ENCODE measurements around the gene ARID3A. TPM values are rescaled to one million over a fixed set of nuclear protein-coding genes. Genes with fewer than 3 reads are reported as not detected.

Gene ARID3A
- total RNA-seq, 1 donor from 2014 or later: 2.6 TPM

- no peaks in the 10 kb centered on the region for H3K36me3 ChIP-seq (ENCODE audit: control insufficient read depth in 3 of 3, insufficient read depth in 3 of 3, low read length in 3 of 3)
- H3K4me3 ChIP-seq (ENCODE audit: low read length in 3 of 3): no peak overlapping the region
- H3K4me1 ChIP-seq (ENCODE audit: control insufficient read depth in 3 of 3, insufficient read depth in 3 of 3, low read length in 3 of 3): peaks cover 0 to 6% (median 0%) of the 10 kb centered on the region in 3 donors
- no peaks in the 10 kb centered on the region for H3K9me3 ChIP-seq (ENCODE audit: control insufficient read depth in 3 of 3, low read length in 3 of 3)
- H3K9ac ChIP-seq (ENCODE audit: low read depth in 1 of 3, low read length in 3 of 3): no peak overlapping the region
- H3K27ac ChIP-seq (ENCODE audit: low read depth, low read length): no peak overlapping the region
- peaks cover 45 to 64% (median 61%) of the 10 kb centered on the region in 3 donors for H3K27me3 ChIP-seq (ENCODE audit: control insufficient read depth in 3 of 3, insufficient read depth in 3 of 3, low read length in 3 of 3)
Measured at GRCh38 chr19:1001538-1002166, 75.8 kb downstream of the ARID3A start.

GRCh38 chr19:1002600-1002999, 76.8 kb downstream of the ARID3A start:
- no peaks in the 10 kb centered on the region for H3K9me3 ChIP-seq (ENCODE audit: control insufficient read depth in 3 of 3, low read length in 3 of 3)
- no peak overlapping the region for H3K27ac ChIP-seq (ENCODE audit: low read depth, low read length)
- no peak overlapping the region for H3K4me3 ChIP-seq (ENCODE audit: low read length in 3 of 3)
- H3K4me1 ChIP-seq (ENCODE audit: control insufficient read depth in 3 of 3, insufficient read depth in 3 of 3, low read length in 3 of 3): peaks cover 0 to 6% (median 0%) of the 10 kb centered on the region in 3 donors
- H3K9ac ChIP-seq (ENCODE audit: low read depth in 1 of 3, low read length in 3 of 3): no peak overlapping the region
- H3K36me3 ChIP-seq (ENCODE audit: control insufficient read depth in 3 of 3, insufficient read depth in 3 of 3, low read length in 3 of 3): no peaks in the 10 kb centered on the region
- H3K27me3 ChIP-seq (ENCODE audit: control insufficient read depth in 3 of 3, insufficient read depth in 3 of 3, low read length in 3 of 3): peaks cover 38 to 56% (median 54%) of the 10 kb centered on the region in 3 donors

GRCh38 chr19:1003283-1003682, 77.4 kb downstream of the ARID3A start:
- Histone ChIP-seq H3K9ac (ENCODE audit: low read depth in 1 of 3, low read length in 3 of 3) (no peak overlapping the region), H3K4me1 (ENCODE audit: control insufficient read depth in 3 of 3, insufficient read depth in 3 of 3, low read length in 3 of 3) (peaks cover 0 to 6% (median 0%) of the 10 kb centered on the region in 3 donors), H3K27ac (ENCODE audit: low read depth, low read length) (no peak overlapping the region), H3K4me3 (ENCODE audit: low read length in 3 of 3) (no peak overlapping the region), H3K36me3 (ENCODE audit: control insufficient read depth in 3 of 3, insufficient read depth in 3 of 3, low read length in 3 of 3) (no peaks in the 10 kb centered on the region), H3K27me3 (ENCODE audit: control insufficient read depth in 3 of 3, insufficient read depth in 3 of 3, low read length in 3 of 3) (peaks cover 32 to 49% (median 47%) of the 10 kb centered on the region in 3 donors), H3K9me3 (ENCODE audit: control insufficient read depth in 3 of 3, low read length in 3 of 3) (no peaks in the 10 kb centered on the region)

- no peak overlapping the region for H3K9ac ChIP-seq (ENCODE audit: low read depth in 1 of 3, low read length in 3 of 3)
- peaks cover 0 to 2% (median 0%) of the 10 kb centered on the region in 3 donors for H3K36me3 ChIP-seq (ENCODE audit: control insufficient read depth in 3 of 3, insufficient read depth in 3 of 3, low read length in 3 of 3)
- no peak overlapping the region for H3K4me3 ChIP-seq (ENCODE audit: low read length in 3 of 3)
- H3K27ac ChIP-seq (ENCODE audit: low read depth, low read length): no peak overlapping the region
- peaks cover 23 to 39% (median 38%) of the 10 kb centered on the region in 3 donors for H3K27me3 ChIP-seq (ENCODE audit: control insufficient read depth in 3 of 3, insufficient read depth in 3 of 3, low read length in 3 of 3)
- H3K4me1 ChIP-seq (ENCODE audit: control insufficient read depth in 3 of 3, insufficient read depth in 3 of 3, low read length in 3 of 3): peaks cover 0 to 6% (median 0%) of the 10 kb centered on the region in 3 donors
- H3K9me3 ChIP-seq (ENCODE audit: control insufficient read depth in 3 of 3, low read length in 3 of 3): no peaks in the 10 kb centered on the region
Measured at GRCh38 chr19:1004204-1004802, 78.5 kb downstream of the ARID3A start.

GRCh38 chr19:1004803-1005664, 79.2 kb downstream of the ARID3A start:
- H3K27ac ChIP-seq (ENCODE audit: low read depth, low read length): no peak overlapping the region
- peaks cover 0 to 6% (median 0%) of the 10 kb centered on the region in 3 donors for H3K4me1 ChIP-seq (ENCODE audit: control insufficient read depth in 3 of 3, insufficient read depth in 3 of 3, low read length in 3 of 3)
- peaks cover 0 to 7% (median 3%) of the 10 kb centered on the region in 3 donors for H3K36me3 ChIP-seq (ENCODE audit: control insufficient read depth in 3 of 3, insufficient read depth in 3 of 3, low read length in 3 of 3)
- no peak overlapping the region for H3K4me3 ChIP-seq (ENCODE audit: low read length in 3 of 3)
- peaks cover 20 to 36% (median 35%) of the 10 kb centered on the region in 3 donors for H3K27me3 ChIP-seq (ENCODE audit: control insufficient read depth in 3 of 3, insufficient read depth in 3 of 3, low read length in 3 of 3)
- no peaks in the 10 kb centered on the region for H3K9me3 ChIP-seq (ENCODE audit: control insufficient read depth in 3 of 3, low read length in 3 of 3)
- no peak overlapping the region for H3K9ac ChIP-seq (ENCODE audit: low read depth in 1 of 3, low read length in 3 of 3)

GRCh38 chr19:1006711-1007398, 81.0 kb downstream of the ARID3A start:
- Histone ChIP-seq H3K9ac (ENCODE audit: low read depth in 1 of 3, low read length in 3 of 3) (no peak overlapping the region), H3K4me1 (ENCODE audit: control insufficient read depth in 3 of 3, insufficient read depth in 3 of 3, low read length in 3 of 3) (no peaks in the 10 kb centered on the region), H3K4me3 (ENCODE audit: low read length in 3 of 3) (no peak overlapping the region), H3K9me3 (ENCODE audit: control insufficient read depth in 3 of 3, low read length in 3 of 3) (no peaks in the 10 kb centered on the region), H3K27ac (ENCODE audit: low read depth, low read length) (no peak overlapping the region), H3K36me3 (ENCODE audit: control insufficient read depth in 3 of 3, insufficient read depth in 3 of 3, low read length in 3 of 3) (peaks cover 3 to 19% (median 9%) of the 10 kb centered on the region in 3 donors), H3K27me3 (ENCODE audit: control insufficient read depth in 3 of 3, insufficient read depth in 3 of 3, low read length in 3 of 3) (peaks cover 14 to 23% (median 18%) of the 10 kb centered on the region in 3 donors)

GRCh38 chr19:1007399-1008251, 81.8 kb downstream of the ARID3A start:
- Histone ChIP-seq H3K4me1 (ENCODE audit: control insufficient read depth in 3 of 3, insufficient read depth in 3 of 3, low read length in 3 of 3) (no peaks in the 10 kb centered on the region), H3K4me3 (ENCODE audit: low read length in 3 of 3) (no peak overlapping the region), H3K36me3 (ENCODE audit: control insufficient read depth in 3 of 3, insufficient read depth in 3 of 3, low read length in 3 of 3) (peaks cover 3 to 22% (median 9%) of the 10 kb centered on the region in 3 donors), H3K9me3 (ENCODE audit: control insufficient read depth in 3 of 3, low read length in 3 of 3) (no peaks in the 10 kb centered on the region), H3K27ac (ENCODE audit: low read depth, low read length) (no peak overlapping the region), H3K9ac (ENCODE audit: low read depth in 1 of 3, low read length in 3 of 3) (no peak overlapping the region), H3K27me3 (ENCODE audit: control insufficient read depth in 3 of 3, insufficient read depth in 3 of 3, low read length in 3 of 3) (peaks cover 10 to 19% (median 14%) of the 10 kb centered on the region in 3 donors)

- Histone ChIP-seq H3K36me3 (ENCODE audit: control insufficient read depth in 3 of 3, insufficient read depth in 3 of 3, low read length in 3 of 3) (peaks cover 10 to 28% (median 15%) of the 10 kb centered on the region in 3 donors), H3K27ac (ENCODE audit: low read depth, low read length) (no peak overlapping the region), H3K4me3 (ENCODE audit: low read length in 3 of 3) (no peak overlapping the region)
Measured at GRCh38 chr19:1008268-1009040, 82.6 kb downstream of the ARID3A start.

More at GRCh38 chr19:1008268-1009040, 82.6 kb downstream of the ARID3A start:
- Histone ChIP-seq H3K9ac (ENCODE audit: low read depth in 1 of 3, low read length in 3 of 3) (no peak overlapping the region), H3K4me1 (ENCODE audit: control insufficient read depth in 3 of 3, insufficient read depth in 3 of 3, low read length in 3 of 3) (no peaks in the 10 kb centered on the region), H3K9me3 (ENCODE audit: control insufficient read depth in 3 of 3, low read length in 3 of 3) (no peaks in the 10 kb centered on the region), H3K27me3 (ENCODE audit: control insufficient read depth in 3 of 3, insufficient read depth in 3 of 3, low read length in 3 of 3) (peaks cover 6 to 11% (median 8%) of the 10 kb centered on the region in 3 donors)

Measured in skeletal muscle tissue (tissue), 4 donors.